Psoas muscle (tissue), 8 donors: ENCODE data around the gene NANOS1. TPM values are rescaled to one million over a fixed set of nuclear protein-coding genes. Genes with fewer than 3 reads are reported as not detected.
A peak's percentile ranks its signal among the peaks of the same experiment; 100 is the strongest.

ENCODE experiments used
- ATAC-seq, 4 donors: fragments of 200-7000 bp; cut with Tn5 transposase; one replicate each; pipeline ENCODE4 v1.9.1; 2020; ENCODE audit warnings: moderate library complexity in 3 of 4, mild to moderate bottlenecking in 2 of 4
- DNase-seq, 2 donors: peaks; one replicate each; pipeline ENCODE4 v3.0.0-alpha.2; 2020
- H3K27ac ChIP-seq: fragments of 200-600 bp; one replicate; pipeline ENCODE4 v1.8.0; 2022
- H3K27me3 ChIP-seq, 3 donors: fragments of 200-600 bp in 1 of 3; one replicate each; pipeline versions ENCODE4 v1.6.1 to v1.8.0; 2013 to 2022; ENCODE audit warnings: low read length in 2 of 3, mild to moderate bottlenecking in 2 of 3, moderate library complexity in 1 of 3; ENCODE audit not compliant: insufficient read depth in 3 of 3
- H3K36me3 ChIP-seq, 2 donors: fragments of 200-600 bp in 1 of 2; one replicate each; pipeline versions ENCODE4 v1.6.1 to v1.8.0; 2013 to 2022; ENCODE audit warnings: low read depth in 1 of 2, mild to moderate bottlenecking in 1 of 2, moderate library complexity in 1 of 2; ENCODE audit not compliant: insufficient read depth in 1 of 2
- H3K4me1 ChIP-seq: fragments of 200-600 bp; one replicate; pipeline ENCODE4 v1.8.0; 2022
- H3K4me3 ChIP-seq: fragments of 200-600 bp; one replicate; pipeline ENCODE4 v1.8.0; 2022; ENCODE audit warnings: mild to moderate bottlenecking
- H3K9me3 ChIP-seq: fragments of 200-600 bp; one replicate; pipeline ENCODE4 v1.8.0; 2022
- WGBS, 3 donors: extraction: QIAGEN DNeasy Blood & Tissue Kit; methylation state at CpG; one replicate each; pipeline versions ENCODE4 v1.1.6 to v1.1.7; 2013; 5-methylcytosine and 5-hydroxymethylcytosine counted together
- intact Hi-C, 2 donors: fragments of 100-400 bp; cut with DNase I; formaldehyde crosslinking; loops; one replicate each; pipeline versions ENCODE4 v1.11.0 to v1.14.2; 2022
- polyA plus RNA-seq, 3 donors: library from polyadenylated mRNA; stranded (reverse); fragments of 200-250 nt; gene quantifications; one replicate each; pipeline ENCODE4 v1.2.3, GENCODE V29; 2013
- total RNA-seq, 4 donors: library from RNA; stranded (reverse); fragmentation: NEBNext Ultra II Directional in 2 of 4; extraction: Animal tissue kit (Norgen Biotek cat#: 25700) in 2 of 4; gene quantifications; one replicate each; pipeline versions ENCODE4 v1.2.1 to v1.2.4, GENCODE V29; 2021 to 2023
- TF ChIP-seq, protein P1 (sequence below): fragments of 200-600 bp; IDR thresholded peaks from one replicate; pipeline ENCODE4 v1.8.0; 2022; ENCODE audit warnings: antibody characterized with exemption
- donor health status: healthy with polysubstance abuse.
- donor health status: DM: no; HTN: no; CAD: no; lungs with moderate emphysema.
- donor health status: Bipolar disorder and iron deficiency.
- donor health status: healthy.
- donor health status: DM: yes; HTN: yes; CAD: no.
- donor health status: DM: no; HTN: no; CAD: no.
- donor health status: DM: no; HTN: no; CAD: no.
- donor health status: DM: yes; HTN: yes; CAD: no.

NANOS1 gene
- total and polyA plus RNA-seq, 7 donors: 1.4 to 59.4 (median 19.3) TPM

DNA sequence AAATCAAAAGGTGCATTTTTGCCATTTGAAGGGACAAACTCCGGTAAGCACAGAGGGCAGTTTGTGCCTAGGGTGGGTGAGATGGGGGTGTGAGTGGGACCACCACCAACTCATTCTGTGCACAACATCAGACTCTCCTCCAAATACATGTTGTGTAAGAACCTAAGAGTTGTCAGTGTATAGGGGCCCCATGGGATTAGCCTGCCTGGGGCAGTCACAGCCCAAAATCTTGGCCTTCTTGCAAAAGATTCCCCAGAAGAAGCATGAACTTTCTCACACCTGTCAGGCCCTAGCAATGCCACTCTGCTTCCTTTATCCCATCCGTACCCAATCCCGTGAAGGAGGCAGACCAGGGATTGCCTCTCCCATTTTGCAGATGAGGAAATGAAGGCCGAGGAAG, 47.1 kb upstream of the NANOS1 start:
- Histone ChIP-seq H3K27ac (no peak overlapping the region), H3K9me3 (peaks cover 14% of the 10 kb centered on the region), H3K27me3 (no peaks in the 10 kb centered on the region), H3K36me3 (no peaks in the 10 kb centered on the region), H3K4me1 (no peaks in the 10 kb centered on the region), H3K4me3 (no peak overlapping the region)
- DNase-seq (no peak), ATAC-seq (no peak)
- 90 to 95% (median 92%) methylated on average over 4 of the region's 4 CpGs for WGBS, 3 donors
- intact Hi-C loops: no loop called here
- TF ChIP-seq, protein P1, sequence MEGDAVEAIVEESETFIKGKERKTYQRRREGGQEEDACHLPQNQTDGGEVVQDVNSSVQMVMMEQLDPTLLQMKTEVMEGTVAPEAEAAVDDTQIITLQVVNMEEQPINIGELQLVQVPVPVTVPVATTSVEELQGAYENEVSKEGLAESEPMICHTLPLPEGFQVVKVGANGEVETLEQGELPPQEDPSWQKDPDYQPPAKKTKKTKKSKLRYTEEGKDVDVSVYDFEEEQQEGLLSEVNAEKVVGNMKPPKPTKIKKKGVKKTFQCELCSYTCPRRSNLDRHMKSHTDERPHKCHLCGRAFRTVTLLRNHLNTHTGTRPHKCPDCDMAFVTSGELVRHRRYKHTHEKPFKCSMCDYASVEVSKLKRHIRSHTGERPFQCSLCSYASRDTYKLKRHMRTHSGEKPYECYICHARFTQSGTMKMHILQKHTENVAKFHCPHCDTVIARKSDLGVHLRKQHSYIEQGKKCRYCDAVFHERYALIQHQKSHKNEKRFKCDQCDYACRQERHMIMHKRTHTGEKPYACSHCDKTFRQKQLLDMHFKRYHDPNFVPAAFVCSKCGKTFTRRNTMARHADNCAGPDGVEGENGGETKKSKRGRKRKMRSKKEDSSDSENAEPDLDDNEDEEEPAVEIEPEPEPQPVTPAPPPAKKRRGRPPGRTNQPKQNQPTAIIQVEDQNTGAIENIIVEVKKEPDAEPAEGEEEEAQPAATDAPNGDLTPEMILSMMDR: no peak

DNA sequence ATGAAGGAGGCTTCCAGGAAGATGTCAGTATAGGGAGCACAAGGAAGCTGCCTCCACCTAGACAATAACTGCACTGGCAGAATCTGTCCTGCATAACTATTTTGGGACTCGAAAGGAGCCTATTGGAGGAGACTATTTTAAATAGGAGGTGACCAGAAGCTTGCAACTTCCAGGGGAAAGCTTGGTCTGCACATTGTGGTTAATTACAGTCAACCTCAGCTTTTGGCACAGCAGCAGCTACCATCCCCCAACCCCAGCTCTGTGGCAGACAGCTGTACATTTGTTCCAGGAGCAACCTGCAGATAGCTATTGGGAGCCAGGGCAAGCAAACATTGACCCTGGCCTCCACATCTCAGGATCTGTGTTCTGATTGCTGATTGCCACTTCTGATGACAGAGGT, 46.3 kb upstream of the NANOS1 start:
- DNase-seq: no peak

DNA sequence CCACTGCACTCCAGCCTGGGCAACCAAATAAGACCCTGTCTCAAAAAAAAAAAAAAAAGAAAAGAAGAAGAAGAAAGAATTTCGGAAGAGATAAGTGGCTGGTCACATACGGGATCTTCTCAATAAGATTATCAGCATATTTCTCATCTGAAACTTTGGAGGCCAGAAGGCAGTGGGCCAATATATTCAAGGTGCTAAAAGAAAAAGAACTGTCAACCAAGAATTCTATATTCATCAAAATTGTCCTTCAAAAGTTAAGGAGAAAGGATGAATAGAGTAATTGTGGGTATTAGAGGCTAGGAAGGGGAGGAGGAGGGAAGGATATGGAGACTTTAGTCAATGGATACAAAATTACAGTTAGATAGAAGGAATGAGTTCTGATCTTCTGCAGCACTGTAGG, 43.9 kb upstream of the NANOS1 start:
- TF ChIP-seq, protein P1: no peak
- 87 to 93% (median 88%) methylated on average over 2 of the region's 2 CpGs for WGBS, 3 donors
- DNase-seq: no peak

More for the DNA sequence above, 46.3 kb upstream of the NANOS1 start:
- Histone ChIP-seq H3K27me3 (no peaks in the 10 kb centered on the region), H3K9me3 (peaks cover 14% of the 10 kb centered on the region), H3K36me3 (no peaks in the 10 kb centered on the region), H3K4me1 (no peaks in the 10 kb centered on the region), H3K27ac (no peak overlapping the region), H3K4me3 (no peak overlapping the region)
- 26 to 92% (median 45%) methylated on average over 1 of the region's 1 CpG for WGBS, 3 donors
- TF ChIP-seq, protein P1: no peak
- ATAC-seq: peak in 3 of 4 donors; percentile 48 to 72 (median 57)
- intact Hi-C loops: no loop called here

DNA sequence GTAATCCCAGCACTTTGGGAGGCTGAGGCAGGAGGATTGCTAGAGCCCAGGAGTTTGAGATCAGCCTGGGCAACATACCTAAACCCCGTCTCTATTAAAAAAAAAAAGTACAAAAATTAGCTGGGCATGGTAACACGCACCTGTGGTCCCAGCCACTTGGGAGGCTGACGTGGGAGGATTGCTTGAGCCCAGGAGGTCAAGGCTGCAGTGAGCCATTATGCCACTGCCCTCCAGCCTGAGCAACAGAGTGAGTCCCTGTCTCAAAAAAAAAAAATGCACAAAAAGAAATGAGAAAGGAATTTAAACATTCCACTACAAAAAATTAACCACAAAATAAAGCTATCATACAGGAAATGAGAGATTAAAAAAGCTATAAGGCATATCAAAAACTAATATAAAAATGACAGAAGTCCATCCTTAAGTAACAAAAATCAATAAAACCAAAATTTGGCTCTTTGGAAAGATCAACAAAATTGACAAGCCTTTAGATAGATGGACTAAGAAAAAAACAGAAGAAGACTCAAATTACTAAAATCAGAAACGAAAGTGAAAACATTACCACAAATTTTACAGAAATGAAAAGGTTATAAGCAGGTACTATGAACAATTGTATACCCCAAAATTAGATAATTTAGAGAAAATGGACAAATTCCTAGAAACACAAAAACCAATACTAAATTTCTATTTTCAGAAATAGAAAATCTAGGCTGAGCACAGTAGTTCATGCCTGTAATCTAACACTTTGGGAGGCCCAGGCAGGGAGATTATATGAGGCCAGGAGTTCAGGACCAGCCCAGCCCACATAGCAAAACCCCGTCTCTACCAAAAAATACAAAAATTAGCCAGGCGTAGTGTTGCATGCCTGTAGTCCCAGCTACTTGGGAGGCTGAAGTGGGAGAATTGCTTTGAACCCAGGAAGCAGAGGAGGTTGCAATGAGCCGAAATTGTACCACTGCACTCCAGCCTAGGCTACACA, 42.4 kb upstream of the NANOS1 start:
- TF ChIP-seq, protein P1: no peak
- no peaks in the 10 kb centered on the region for H3K4me1 ChIP-seq
- H3K27ac ChIP-seq: no peak overlapping the region
- intact Hi-C loops: no loop called here
- ATAC-seq (no peak), DNase-seq (no peak)
- 66 to 78% (median 72%) methylated on average over 7 of the region's 7 CpGs for WGBS, 3 donors
- no peaks in the 10 kb centered on the region for H3K36me3 ChIP-seq
- H3K27me3 ChIP-seq: no peaks in the 10 kb centered on the region
- H3K9me3 ChIP-seq: peaks cover 14% of the 10 kb centered on the region
- H3K4me3 ChIP-seq: no peak overlapping the region

More for the DNA sequence above, 43.9 kb upstream of the NANOS1 start:
- Histone ChIP-seq H3K27ac (no peak overlapping the region), H3K4me1 (no peaks in the 10 kb centered on the region), H3K27me3 (no peaks in the 10 kb centered on the region), H3K9me3 (peaks cover 14% of the 10 kb centered on the region), H3K4me3 (no peak overlapping the region), H3K36me3 (no peaks in the 10 kb centered on the region)
- intact Hi-C loops: no loop called here
- no peak for ATAC-seq
